VCaP (cell line): ENCODE data around the gene PADI4.

ENCODE experiments used
- H3K27ac ChIP-seq: fragments of 450-650 bp; 2 replicates; pipeline ENCODE4 v1.5.1; 2017
- CTCF ChIP-seq: fragments of 450-650 bp; conservative IDR thresholded peaks from 2 replicates; pipeline ENCODE4 v1.5.1; 2017; ENCODE audit warnings: mild to moderate bottlenecking, moderate library complexity

The PADI4 gene

DNA sequence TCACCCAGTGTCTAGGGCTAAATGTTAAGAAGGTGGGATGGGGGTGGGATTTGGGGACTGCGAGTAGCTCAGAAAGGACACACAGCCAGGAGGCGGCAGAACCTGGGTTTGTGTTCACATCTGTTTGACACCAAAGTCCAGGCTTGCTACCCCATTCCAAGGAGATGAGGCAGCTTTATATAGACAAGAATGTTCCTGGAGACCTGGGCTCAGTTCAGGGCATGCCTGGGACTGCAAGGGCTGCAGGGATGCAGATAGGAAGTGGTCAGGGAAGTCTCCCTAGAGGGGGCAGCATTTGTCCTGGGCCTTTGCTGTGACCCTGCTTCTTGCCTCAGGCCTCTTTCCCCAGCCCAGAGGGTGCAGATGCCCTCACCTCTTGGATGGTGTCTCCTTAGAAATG is 42.8 kb upstream of the PADI4 start:
- no peak for TF ChIP-seq CTCF
- H3K27ac ChIP-seq: no peak overlapping the region

DNA sequence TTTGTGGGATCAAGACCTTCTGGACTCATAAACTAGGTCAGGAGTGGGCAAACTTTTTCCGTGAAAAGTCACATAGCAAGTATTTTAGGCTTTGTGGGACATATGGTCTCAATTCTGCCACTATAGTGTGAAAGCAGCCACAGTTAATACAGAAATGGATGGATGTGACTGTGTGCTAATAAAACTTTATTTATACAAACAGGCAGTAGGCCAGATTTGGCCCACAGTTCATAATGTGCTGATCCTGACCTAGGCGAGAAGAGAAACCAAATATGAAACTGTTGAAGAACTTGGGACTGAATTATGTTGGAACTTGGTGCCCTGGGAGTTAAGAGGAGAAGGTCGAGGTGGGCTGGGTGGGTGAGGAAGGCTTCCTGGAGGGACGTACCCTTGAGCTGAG is 42.0 kb upstream of the PADI4 start:
- no peak for TF ChIP-seq CTCF
- no peak overlapping the region for H3K27ac ChIP-seq

DNA sequence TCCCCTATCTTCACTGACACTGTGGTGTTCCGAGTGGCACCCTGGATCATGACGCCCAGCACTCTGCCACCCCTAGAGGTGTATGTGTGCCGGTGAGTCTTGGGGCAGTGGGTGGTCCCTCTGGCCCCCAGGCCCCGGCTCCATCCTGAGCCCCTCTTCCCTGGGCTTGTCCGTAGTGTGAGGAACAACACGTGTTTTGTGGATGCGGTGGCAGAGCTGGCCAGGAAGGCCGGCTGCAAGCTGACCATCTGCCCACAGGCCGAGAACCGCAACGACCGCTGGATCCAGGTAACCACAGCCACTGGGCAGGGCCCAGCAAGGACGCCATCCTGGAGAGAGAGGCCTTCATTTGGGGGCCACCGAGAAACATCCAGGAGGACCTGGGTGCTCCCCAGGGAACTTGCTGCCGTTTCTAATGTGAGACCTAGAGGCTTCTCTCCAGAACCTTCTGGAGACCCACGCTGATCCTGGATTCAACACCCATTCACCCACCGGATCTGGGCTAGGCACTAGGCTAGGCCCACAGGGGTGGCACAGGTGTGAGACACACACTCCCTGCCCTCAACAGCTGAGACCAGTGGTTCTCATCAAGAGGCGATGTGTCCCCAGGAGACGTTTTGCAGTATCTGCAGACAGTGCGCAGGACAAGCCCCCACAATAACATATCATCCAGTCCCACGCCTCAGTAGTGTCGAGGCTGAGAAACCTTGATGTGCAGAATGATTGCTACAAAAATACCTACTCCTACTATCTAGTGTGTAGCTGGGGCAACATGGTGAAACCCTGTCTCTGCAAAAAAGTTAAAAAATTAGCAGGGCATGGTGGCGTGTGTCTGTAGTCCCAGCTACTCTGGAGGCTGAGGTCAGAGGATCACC is 36.9 kb upstream of the PADI4 start:
- H3K27ac ChIP-seq: no peak overlapping the region
- no peak for TF ChIP-seq CTCF

DNA sequence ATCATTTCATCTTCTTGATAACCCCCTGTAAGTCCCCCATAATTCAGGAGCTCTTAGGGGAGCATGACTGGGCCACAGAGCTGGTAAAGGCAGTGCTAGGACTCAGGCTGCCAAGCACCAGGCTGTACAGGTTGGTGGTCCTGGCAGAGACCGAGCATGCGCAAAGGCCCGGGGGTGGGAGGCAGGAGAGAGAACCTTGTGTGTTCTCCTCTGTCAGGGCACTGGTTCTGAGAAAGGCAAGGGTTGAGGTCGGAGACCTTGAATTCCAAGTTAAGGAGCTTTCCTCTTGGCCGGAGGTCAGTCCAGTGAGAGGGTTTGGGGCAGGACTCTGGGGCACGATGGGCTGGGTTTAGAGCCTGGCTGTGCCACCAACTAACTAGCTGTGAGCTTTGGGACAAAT is 35.9 kb upstream of the PADI4 start:
- no peak overlapping the region for H3K27ac ChIP-seq
- no peak for TF ChIP-seq CTCF

DNA sequence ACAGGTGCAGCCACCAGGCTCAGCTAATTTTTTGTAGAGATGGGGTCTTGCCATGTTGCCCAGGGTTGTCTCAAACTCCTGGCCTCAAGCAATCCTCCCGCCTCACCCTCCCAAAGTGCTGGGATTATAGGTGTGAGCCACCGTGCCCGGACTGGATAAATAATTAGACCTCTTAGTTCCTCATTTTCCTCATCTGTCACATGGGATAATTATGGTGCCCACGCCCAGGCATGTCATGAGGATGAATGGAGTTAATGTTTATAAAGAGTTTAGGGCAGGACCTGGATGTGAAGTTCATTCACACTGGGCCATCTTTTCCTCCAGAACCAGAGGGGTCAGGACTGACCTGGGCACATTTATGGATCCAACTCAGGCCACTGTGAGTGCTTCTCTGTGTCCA is 35.4 kb upstream of the PADI4 start:
- H3K27ac ChIP-seq: no peak overlapping the region
- no peak for TF ChIP-seq CTCF

DNA sequence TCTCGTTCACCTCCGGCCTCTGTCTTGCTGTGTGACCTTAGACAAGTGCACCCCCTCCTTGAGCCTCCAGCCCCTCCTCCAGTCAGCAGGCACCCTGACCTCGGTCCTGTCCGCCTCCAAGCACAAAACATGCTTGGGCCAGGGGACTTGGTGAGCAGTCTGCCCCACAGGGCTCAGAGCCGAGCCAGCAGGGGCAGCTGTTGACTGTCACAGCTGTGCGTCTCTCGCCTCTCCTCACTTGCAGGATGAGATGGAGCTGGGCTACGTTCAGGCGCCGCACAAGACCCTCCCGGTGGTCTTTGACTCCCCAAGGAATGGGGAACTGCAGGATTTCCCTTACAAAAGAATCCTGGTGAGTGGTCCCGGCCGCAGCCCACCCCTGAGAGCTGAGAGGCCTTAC is 34.9 kb upstream of the PADI4 start:
- TF ChIP-seq CTCF: no peak
- no peak overlapping the region for H3K27ac ChIP-seq

GRCh38 chr1:17274186-17275170 is 33.5 kb upstream of the PADI4 start:
- peak; percentile 53; the same call in 1 of the 2 replicates for TF ChIP-seq CTCF
- H3K27ac ChIP-seq: no peak overlapping the region
